Osteoblast (primary cell): Measurements from ENCODE around the gene FBXO17. TPM values are rescaled to one million over a fixed set of nuclear protein-coding genes. Genes with fewer than 3 reads are reported as not detected.
A peak's percentile ranks its signal among the peaks of the same experiment; 100 is the strongest.

Source experiments
- DNase-seq: peaks from one replicate; pipeline ENCODE4 v3.0.0; 2011; ENCODE audit warnings: low spot score, mixed read lengths; ENCODE audit not compliant: insufficient read length; ENCODE audit errors: missing footprints
- H2AFZ ChIP-seq: 2 replicates; pipeline ENCODE4 v1.6.0; 2011; ENCODE audit warnings: mild to moderate bottlenecking, low read length
- H3K27ac ChIP-seq: 2 replicates; pipeline ENCODE4 v1.5.1; 2011; ENCODE audit warnings: mild to moderate bottlenecking, low read depth, low read length, moderate library complexity
- H3K27me3 ChIP-seq: 2 replicates; pipeline ENCODE4 v1.6.0; 2012; ENCODE audit warnings: mild to moderate bottlenecking, control low read depth, inconsistent platforms, low read length, moderate library complexity; ENCODE audit not compliant: insufficient read depth
- H3K36me3 ChIP-seq: 2 replicates; pipeline ENCODE4 v1.5.1; 2011; ENCODE audit warnings: mild to moderate bottlenecking, low read length, control low read depth, moderate library complexity; ENCODE audit not compliant: insufficient read depth
- H3K4me1 ChIP-seq: 2 replicates; pipeline ENCODE4 v1.5.1; 2011; ENCODE audit warnings: mild to moderate bottlenecking, low read length, control low read depth, moderate library complexity; ENCODE audit not compliant: insufficient read depth
- H3K4me2 ChIP-seq: 2 replicates; pipeline ENCODE4 v1.6.0; 2011; ENCODE audit warnings: mild to moderate bottlenecking, low read length; ENCODE audit not compliant: insufficient read depth
- H3K4me3 ChIP-seq: fragments of 200-600 bp; sonication (generic); 3 replicates; pipeline ENCODE4 v1.5.1; 2012; ENCODE audit warnings: mild to moderate bottlenecking, low read length, inconsistent platforms; ENCODE audit not compliant: insufficient read depth
- H3K79me2 ChIP-seq: 2 replicates; pipeline ENCODE4 v1.6.0; 2012; ENCODE audit warnings: mild to moderate bottlenecking, low read length, control low read depth, inconsistent platforms; ENCODE audit not compliant: insufficient read depth
- H3K9me3 ChIP-seq: 2 replicates; pipeline ENCODE4 v1.5.1; 2011; ENCODE audit warnings: low read depth, low read length, control low read depth
- H4K20me1 ChIP-seq: 2 replicates; pipeline ENCODE4 v1.6.0; 2012; ENCODE audit warnings: mild to moderate bottlenecking, low read length, control low read depth; ENCODE audit not compliant: insufficient read depth
- total RNA-seq: library from RNA; depleted of rRNA; stranded (reverse); fragments of >200 nt; gene quantifications from 2 replicates; pipeline ENCODE4 v1.2.3, GENCODE V29; 2012
- TF ChIP-seq, protein P1 (sequence below): IDR thresholded peaks from 2 replicates; pipeline ENCODE4 v1.5.1; 2011; ENCODE audit warnings: mild to moderate bottlenecking, low read depth, low read length, moderate library complexity; ENCODE audit errors: extremely low read depth

FBXO17 gene
- total RNA-seq, 1 donor, result 40.9 TPM

GRCh38 chr19:39017646-39018045, 42.1 kb upstream of the FBXO17 start:
- DNase-seq, result no peak
- H3K4me1 ChIP-seq, result no peaks in the 10 kb centered on the region
- H3K9me3 ChIP-seq, result no peaks in the 10 kb centered on the region
- H2AFZ ChIP-seq, result no peak overlapping the region
- H3K36me3 ChIP-seq, result no peaks in the 10 kb centered on the region
- H3K27ac ChIP-seq, result no peak overlapping the region
- TF ChIP-seq, protein P1, sequence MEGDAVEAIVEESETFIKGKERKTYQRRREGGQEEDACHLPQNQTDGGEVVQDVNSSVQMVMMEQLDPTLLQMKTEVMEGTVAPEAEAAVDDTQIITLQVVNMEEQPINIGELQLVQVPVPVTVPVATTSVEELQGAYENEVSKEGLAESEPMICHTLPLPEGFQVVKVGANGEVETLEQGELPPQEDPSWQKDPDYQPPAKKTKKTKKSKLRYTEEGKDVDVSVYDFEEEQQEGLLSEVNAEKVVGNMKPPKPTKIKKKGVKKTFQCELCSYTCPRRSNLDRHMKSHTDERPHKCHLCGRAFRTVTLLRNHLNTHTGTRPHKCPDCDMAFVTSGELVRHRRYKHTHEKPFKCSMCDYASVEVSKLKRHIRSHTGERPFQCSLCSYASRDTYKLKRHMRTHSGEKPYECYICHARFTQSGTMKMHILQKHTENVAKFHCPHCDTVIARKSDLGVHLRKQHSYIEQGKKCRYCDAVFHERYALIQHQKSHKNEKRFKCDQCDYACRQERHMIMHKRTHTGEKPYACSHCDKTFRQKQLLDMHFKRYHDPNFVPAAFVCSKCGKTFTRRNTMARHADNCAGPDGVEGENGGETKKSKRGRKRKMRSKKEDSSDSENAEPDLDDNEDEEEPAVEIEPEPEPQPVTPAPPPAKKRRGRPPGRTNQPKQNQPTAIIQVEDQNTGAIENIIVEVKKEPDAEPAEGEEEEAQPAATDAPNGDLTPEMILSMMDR, result no peak
- H3K79me2 ChIP-seq, result no peaks in the 10 kb centered on the region
- H3K27me3 ChIP-seq, result no peaks in the 10 kb centered on the region
- no peaks in the 10 kb centered on the region for H4K20me1 ChIP-seq
- H3K4me2 ChIP-seq, result no peak overlapping the region
- no peak overlapping the region for H3K4me3 ChIP-seq

DNA sequence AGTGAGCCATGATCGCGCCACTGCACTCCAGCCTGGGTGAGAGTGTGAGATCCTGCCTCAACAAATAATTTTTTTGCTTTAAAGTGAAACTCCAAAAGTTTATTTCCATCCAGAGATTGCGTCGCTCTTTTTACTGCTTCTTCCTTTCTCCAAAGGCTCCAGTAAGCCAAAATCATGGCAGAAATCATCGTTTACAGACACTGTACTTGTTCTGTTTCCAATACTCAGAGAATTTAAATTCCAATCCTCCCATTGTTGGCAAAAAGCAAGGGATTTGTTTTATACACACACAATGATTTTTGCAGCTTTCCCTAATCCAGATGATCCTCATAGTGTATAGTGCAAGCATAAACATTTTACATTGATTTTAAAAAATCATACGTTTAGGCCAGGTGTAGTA, 41.5 kb upstream of the FBXO17 start:
- Histone ChIP-seq H2AFZ (no peak overlapping the region), H3K4me3 (no peak overlapping the region), H3K9me3 (no peaks in the 10 kb centered on the region), H3K4me1 (no peaks in the 10 kb centered on the region), H3K79me2 (no peaks in the 10 kb centered on the region), H3K36me3 (no peaks in the 10 kb centered on the region), H3K4me2 (no peak overlapping the region), H3K27me3 (no peaks in the 10 kb centered on the region), H3K27ac (no peak overlapping the region), H4K20me1 (no peaks in the 10 kb centered on the region)
- DNase-seq, result no peak
- TF ChIP-seq, protein P1, result no peak

GRCh38 chr19:39014037-39014436, 38.5 kb upstream of the FBXO17 start:
- Histone ChIP-seq H3K27ac (no peak overlapping the region), H3K27me3 (peaks cover 6% of the 10 kb centered on the region), H3K4me1 (no peaks in the 10 kb centered on the region), H3K79me2 (no peaks in the 10 kb centered on the region), H3K36me3 (no peaks in the 10 kb centered on the region), H3K4me3 (no peak overlapping the region), H4K20me1 (no peaks in the 10 kb centered on the region), H2AFZ (no peak overlapping the region), H3K4me2 (no peak overlapping the region), H3K9me3 (no peaks in the 10 kb centered on the region)
- TF ChIP-seq, protein P1, result no peak
- DNase-seq, result peak; percentile 15

- Histone ChIP-seq H3K4me3 (no peak overlapping the region), H3K9me3 (no peaks in the 10 kb centered on the region), H3K4me1 (no peaks in the 10 kb centered on the region), H3K36me3 (no peaks in the 10 kb centered on the region), H3K27me3 (peaks cover 6% of the 10 kb centered on the region), H2AFZ (no peak overlapping the region), H3K4me2 (no peak overlapping the region), H4K20me1 (no peaks in the 10 kb centered on the region), H3K79me2 (no peaks in the 10 kb centered on the region), H3K27ac (no peak overlapping the region)
- TF ChIP-seq, protein P1, result no peak
- DNase-seq, result no peak
Observed at GRCh38 chr19:39009001-39009400, 33.5 kb upstream of the FBXO17 start.
